OCI-M1 (cell line): ENCODE results near the gene ZFYVE28.
"Not testable (repeated sequence)": the region's sequence is repeated elsewhere in the genome, so short reads cannot be mapped to it uniquely, and the experiment has no call there.

Experiments used
- DNase-seq: peaks from one replicate; lab custom pipeline; 2025; lab: John Stamatoyannopoulos, UW

Gene ZFYVE28

DNA sequence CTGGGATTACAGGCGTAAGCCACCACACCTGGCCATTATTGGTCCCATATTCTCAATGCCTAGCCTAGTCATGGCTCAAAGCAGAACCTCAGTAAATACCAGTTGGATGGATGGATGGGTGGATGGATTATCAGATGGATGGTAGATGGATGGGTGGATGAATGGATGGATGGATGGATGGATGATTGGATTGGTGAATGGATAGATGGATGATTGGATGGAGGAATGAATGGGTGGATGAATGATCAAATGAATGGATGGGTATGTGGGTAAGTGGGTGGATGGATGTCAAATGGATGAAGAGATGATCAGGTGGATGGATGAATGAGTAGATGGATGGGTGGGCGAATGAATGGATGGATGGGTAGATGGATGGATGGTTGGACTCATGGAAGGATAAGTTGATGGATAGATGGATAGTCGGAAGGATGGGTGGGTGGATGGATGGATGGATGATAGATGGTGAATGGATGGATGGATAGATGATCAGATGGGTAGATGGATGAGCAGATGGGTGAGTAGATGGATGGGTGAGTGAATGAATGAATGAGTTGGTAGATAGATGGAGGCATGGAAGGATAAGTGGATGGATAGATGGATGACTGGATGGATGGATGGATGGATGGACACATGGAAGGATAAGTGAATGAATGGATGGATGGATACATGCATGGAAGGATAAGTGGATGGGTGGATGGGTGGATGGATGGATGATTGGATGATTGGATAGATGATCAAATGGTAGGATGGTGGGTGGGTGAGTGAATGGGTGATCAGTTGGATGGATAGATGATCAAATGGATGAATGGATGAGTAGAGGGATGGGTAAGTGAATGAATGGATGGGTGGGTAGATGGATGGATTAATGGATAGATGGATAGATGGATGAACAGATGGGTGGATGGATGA lies 28.5 kb upstream of the ZFYVE28 start:
- no peak for DNase-seq

DNA sequence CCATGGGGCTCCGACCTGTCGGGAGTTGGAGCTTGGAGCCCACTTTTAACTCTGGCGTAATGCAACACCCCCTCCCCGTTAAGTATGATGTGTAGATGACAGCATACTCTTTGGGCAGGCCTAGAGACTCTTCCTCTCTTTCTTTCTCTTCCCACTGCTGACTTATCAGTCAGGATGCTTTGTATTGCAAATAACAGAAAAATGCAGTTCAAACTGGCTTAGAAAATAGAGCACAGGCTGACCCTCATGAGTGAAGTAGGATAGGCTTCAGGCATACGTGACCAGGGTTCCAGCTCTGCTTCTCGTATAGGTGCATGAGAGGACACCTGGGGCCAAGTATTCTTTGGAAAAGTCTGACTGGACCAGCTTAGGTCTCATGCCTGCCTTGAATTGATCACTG lies 27.1 kb upstream of the ZFYVE28 start:
- DNase-seq: no peak

DNA sequence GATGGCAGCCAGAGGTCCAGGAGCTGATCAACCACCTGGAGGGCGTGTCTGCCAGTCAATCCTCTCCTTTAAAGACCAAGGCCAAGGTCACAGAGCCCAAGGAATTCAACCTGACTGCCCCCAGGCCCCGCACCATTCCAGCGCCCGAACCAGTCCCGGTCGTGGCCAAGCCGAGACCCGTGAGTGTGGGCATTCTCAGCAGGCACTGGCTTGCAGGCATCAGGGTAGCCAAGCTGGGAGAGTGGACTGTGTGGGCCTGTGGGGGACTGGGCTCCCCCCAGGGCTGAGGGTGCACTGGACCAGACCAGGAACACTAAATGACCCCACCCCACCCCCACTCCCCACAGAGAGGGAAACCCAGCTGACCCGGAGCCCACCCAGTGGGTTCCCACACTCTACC lies 26.7 kb upstream of the ZFYVE28 start:
- DNase-seq: no peak

DNA sequence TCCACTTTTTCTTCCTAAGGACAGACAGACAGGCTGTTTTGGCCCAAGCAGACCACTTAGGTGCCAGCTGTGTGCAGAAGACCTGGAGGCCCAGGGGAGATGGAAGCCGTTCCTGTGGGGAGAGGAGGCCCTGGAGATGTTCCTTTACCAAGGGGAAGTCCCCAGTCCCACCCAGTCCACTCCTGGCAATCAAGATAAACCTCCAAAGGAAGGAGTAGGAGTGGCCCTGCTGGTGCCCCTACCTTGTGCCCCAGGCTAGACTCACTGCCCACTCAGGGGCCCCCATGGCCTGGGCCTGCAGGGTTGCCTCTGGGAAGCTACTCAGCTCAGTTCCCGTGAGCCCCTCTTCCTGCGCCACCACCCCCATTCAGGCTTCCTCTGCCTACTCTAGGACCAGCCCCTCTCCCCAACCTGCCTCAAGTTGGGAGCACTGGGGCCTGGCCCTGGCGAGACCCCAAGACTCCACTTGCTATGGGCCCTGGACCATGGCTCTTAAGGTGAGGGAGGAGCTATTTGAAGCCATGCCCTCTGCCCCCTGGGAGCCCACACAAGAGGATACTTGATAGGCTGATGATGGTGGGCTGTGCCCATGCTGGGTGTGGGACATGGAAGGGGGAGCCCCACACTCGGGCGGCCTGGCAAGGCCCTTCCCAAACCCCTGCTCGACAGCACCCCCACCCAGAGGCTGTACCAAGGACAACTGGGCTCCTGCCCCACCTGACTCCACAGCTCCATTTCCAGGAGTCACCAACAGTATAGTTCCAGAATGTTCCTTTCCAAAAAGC lies 25.7 kb upstream of the ZFYVE28 start:
- DNase-seq: no peak

DNA sequence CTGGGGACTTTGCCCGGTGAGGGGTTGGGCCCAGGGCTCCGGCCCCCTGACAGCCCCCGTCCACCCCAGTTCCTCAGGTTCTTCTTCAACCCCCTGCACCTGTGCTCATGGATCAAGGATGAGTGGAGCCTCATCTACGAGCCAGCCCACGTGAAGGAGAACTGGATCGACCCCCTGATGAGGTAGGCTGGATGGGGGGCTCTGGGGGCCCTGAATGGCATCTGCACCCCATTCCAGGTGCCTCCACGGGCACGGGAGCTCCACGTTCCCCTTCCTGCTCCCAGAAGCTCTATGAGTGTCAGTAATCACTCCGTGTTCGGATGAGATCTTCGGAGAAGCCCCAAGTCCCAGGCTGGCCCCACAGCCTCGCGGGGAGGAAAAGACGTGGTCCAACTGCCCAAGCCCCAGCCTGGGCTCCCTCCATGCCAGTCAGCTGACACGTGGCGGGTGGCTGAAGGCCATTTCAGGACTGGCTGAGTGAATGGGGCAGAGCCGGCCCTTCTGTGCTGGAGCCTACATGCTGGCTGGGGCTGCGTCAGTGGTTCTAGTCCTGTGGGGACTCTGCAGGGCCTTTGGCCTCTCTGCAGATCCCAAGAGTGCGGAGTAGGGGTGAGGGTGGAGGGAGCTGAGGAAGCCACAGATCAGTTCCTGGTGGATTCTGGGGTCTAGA lies 24.8 kb upstream of the ZFYVE28 start:
- no peak for DNase-seq

DNA sequence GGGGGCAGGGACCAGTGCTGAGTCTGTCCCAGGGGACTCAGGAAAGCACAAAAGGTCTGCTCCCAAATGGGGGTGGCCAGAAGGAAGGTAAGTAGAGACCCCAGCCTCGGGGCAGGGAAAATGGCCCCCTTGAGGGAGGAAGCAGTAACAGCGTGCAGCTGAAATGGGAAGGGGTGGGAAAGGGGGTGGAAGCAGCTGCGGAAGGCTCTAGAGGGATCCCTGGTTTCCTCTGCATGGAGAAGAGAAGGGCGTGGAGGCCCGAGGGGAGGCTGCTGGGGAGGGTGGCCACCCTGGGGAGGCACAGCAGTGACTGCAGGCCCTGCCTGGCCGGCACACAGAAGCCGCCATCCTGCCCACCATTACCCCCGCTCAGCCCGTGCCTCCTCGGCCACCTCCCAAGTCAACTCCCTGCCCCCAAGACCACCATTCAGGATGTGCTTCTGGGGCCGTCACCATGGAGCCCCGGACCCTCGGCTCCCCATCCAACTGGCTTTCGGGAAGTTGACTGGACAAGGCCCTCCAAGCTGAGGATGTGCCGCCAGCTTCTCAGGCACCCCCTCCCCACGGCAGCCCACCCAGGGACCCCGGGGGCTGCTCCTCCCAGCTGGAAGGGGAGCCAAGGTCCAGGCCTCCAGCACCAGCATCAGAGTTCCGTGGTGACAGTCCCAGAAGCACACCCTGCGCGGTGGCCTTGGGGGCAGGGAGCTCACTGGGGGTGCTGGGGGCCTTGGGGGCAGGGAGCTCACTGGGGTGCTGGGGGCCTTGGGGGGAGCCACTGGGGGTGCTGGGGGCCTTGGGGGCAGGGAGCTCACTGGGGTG lies 23.9 kb upstream of the ZFYVE28 start:
- DNase-seq: no peak

DNA sequence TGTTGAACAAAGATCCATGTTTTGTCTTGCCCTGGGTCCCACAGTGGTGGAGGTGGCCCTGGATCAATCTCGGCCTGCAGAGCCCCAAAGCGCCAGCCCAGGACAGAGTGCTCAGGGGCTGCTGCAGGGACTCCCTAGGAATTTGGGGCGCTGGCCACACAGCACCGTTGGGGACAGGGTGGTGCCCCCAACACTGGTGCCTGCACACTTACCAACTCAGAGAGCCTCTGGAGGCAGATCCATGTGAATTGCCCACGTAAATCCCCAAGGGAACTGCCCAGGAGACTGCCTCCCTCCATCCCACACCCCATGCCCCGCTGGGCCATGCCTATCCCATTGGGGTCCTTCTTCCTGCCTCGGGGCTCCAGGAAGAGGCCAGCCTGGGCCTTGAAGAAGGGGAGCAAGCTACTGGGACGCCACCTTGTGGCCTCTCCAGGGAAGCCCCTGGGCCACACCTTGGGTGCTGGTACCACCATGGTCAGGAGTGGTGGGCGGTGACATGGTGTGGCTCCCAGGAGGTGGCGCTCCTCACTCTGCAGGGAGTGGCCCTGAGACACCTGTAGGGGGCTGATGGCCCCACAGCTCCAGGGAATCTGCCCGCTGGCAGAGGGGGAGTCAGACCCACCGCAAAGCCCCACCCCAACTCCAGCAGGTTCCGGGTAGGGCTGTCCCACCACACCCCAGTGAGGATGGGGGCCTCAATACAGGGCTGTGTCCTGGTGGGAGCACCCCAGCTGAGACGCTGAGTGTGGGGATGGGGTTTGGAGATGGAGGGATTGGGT lies 23.1 kb upstream of the ZFYVE28 start:
- DNase-seq: peak; percentile 88

DNA sequence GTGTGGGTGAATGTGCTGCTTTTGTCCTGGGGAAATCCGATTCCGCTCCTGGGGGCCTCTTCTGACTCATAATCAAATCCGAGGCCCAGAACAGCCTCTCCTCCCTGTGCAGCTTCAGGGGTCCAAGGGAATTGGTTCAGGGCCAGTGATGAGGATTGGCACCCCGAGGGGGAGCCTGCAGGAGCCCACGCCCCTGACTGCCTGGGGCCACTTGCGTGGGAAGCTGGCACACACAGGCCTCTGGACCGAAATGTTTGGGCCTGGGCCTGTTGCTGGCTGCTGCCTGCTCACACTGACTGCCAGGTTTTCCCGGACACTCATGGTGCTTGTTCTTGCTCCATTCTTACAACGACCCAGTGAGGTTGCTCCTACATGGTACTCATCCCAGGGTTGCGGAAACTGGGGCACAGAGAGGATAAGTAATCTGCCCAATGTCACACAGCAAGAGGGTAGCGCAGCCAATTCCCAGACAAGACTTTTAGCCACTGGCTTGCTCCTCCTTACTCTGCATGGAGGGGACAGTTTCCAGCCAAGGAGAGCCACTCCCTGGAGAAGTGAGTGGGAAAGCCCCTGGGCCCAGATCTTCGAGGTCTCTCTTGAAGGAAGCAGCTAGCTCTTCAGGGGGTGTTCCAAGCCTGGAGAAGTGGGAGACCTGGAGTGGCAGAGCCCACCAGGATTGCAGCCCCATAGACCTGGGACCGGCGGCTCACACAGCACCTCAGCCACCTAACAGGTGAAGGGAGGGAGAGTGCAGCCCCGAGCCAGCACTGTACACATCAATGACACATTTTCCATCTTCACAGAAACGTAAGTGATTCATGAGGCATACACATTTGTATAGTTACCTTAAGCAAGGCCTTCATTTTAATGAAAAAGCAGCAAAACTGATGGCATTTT lies 20.6 kb upstream of the ZFYVE28 start:
- DNase-seq: no peak

DNA sequence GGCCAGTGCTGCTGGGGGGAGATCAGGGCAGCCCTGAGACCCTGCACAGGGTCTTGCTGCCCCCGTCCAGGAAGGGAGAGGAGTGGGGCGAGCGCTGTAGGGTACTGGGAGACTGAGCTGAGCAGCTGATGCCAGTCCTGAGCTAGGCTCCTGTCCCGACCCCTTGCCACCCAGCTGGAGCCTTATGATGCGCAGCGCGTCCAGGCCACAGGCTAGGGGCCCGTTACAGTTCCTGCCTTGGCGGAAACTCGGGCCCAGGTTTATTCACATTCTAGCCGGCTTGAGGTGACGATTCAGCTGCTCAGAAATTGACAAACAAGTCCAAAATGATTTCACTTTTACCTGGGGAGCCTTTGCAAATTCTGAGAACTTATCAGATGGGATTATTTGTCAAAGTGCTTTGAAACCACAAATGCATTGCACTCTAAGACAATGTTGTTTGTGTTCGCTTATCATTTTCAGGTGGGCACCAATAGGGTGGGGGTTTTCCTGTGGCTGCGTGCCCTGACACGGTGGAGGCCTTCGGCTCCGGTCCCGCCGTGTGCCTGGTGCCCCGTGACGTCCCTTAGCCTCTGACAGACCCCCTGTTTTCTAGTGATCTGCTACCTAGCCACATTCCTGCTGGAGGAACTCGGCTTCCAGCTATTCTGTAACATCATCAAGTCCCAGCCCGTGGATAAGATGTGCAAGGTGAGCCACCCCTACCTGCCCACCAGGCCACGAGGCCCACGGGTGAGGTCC lies 19.2 kb upstream of the ZFYVE28 start:
- DNase-seq: no peak

DNA sequence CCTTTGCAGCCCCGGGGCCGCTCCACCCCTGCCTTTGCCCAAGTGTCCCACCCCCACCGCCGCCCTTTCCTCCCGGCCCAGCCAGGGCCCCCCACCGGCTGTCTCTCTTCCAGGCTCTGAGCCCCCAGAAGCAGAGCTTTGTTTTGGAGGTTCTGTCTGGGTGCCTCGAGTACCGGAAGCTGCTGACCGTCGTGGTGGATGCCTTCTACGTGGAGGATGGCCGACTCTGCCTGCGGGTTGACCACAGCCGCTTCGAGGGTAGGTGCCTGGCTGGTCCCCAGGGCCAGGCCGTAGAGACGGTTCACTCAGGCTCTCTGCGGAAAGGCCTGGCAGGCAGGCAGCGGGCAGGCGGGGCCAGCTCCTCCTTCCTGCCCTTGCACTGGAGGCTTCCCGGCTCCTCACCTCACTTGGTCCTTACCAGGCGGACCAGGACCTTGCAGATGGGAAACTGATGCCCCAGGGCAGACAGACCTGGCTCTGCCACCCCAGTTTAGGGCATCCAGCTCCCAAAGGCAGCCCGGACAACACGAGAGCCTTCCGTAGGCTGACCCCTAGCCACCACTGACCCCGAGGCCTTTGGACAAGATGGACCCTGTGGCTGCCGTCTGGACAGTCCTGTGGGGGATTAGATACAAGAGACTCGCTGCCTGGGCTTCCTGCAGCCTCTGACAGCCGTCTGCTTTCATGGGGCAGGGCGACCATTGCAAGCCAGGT lies 18.5 kb upstream of the ZFYVE28 start:
- no peak for DNase-seq

DNA sequence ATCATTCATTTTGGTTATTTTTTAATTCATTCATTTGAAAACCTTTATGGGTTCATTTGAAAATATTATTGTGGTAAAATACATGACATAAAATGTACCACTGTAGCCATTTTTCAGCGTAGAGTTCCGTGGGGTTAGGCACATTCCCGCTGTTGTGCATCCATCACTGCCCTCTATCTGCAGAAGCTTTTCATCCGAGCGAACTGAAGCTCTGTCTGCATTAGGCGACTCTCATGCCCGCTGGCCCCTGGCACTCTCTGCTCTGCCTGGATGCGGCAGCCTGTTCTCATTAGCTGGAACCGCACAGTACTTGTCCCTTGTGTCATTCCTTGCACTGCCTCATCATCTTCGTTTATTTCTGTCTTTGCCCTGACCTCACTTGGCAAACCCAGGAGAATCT lies 17.9 kb upstream of the ZFYVE28 start:
- peak; percentile 23 for DNase-seq

DNA sequence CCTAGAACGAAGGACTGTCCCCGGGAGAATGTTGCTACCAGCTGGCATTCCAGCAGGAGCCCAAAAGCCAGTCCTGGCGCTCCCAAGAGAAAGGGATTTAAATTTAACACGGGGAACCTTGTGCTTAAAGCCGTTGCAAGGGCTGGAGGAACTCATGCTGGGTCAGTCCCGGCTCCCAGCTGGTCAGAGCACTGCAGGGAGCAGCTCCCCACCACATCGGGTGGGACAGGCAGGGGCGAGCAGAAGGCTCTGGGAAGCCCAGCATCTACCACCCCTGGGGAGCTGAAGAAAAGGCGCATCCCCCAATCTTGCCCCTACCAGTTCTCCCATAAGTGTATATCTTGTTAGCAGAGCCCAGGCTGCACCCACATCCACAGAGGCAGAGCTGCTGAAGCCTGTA lies 16.0 kb upstream of the ZFYVE28 start:
- no peak for DNase-seq

DNA sequence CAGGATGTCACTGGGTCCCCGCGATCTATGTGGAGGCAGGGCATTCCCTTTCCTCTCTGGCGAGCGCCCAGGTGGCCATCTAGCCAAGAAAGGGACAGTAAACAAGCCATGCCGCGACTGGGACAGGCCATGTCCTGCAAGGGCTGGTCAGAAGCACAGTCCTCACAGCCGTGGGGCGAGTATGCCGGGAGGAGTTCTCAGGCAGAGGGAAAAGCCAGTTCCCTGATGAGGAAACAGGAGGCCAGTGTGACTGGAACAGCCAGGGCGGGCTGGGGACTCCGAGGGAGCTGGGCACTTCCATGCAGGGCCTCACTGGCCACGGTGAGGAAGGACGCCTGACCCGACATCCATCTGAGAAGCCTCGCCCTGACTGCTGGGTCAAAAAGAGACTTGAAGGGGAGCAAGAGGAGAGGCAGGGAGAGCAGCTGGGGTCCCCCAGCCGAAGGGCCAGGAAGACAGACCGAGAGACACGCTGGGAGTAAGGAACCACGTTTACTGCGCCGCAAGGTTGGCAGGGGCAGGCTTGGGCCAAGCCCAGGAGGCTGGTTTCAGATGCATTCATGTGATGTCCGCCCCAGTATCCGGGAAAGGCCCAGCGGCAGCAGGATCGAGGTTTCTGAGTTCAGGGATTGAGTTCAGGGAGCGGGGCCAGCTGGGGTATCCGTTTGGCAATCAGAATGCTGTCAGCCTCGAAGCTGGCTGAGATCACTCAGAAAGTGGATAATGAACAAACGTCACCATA lies 15.3 kb upstream of the ZFYVE28 start:
- no peak for DNase-seq

DNA sequence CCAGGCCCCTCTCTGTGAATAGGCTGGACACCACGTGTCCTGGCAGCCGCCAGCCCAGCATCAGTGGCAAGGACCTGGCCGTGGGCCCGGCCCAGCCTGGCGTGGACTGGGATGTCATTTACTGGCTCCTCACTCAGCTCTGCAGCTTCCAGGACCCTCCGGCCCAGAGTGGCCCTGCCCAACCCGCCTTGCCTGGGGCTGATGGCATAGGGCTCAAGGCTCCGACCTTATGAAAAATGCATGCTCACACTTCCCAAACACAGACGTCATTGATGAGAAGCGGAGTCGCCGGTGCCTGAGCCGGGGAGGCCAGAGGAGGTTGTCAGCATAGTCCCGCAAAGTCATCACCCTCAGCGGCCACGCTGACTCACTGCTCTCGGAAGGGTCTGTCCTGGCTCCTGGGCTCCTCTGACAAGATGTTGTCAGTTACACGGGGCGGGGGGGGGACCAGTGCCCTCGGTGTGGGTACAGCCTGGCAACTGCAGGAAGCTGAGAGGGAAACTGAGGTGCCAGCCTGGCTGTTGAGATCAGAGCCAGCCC lies 14.6 kb upstream of the ZFYVE28 start:
- DNase-seq: peak; percentile 47

DNA sequence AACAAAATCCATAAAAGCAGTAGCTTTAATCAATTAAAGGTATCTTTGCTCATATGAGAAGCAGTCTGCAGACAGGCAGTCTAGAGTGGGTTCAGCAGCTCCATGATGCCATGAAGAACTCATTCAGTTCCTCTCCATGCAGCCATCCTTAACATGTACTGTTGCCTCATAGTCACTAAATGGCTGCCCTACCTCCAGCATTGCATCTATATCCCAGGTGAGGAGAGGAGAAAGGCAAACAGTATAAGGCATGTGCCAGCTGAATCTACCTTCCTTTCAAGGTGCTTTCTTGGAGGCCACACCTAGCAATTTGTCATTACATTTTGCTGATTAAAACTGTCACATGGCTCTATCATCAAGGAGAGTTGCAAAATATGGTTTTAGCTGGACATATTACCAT lies 13.6 kb upstream of the ZFYVE28 start:
- DNase-seq: no peak

DNA sequence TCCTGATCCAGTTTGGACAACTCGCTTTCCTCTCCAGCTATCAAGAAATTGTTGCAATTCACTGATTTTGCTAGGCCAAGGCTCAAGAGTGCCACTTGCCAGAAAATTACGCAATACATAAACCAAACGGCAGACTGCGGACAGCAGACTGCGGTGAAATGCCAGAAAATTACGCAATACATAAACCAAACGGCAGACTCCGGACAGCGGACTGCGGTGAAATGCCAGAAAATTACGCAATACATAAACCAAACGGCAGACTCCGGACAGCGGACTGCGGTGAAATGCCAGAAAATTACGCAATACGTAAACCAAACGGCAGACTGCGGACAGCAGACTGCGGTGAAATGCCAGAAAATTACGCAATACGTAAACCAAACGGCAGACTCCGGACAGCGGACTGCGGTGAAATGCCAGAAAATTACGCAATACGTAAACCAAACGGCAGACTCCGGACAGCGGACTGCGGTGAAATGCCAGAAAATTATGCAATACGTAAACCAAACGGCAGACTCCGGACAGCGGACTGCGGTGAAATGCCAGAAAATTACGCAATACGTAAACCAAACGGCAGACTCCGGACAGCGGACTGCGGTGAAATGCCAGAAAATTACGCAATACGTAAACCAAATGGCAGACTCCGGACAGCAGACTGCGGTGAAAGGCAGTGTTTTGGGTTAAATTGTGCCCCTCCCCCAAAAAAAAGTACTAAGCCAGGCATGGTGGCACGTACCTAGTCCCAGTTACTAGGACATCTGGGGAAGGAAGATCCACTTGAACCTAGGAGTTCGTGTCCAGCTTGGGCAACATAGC lies 11.7 kb upstream of the ZFYVE28 start:
- not testable (repeated sequence) for DNase-seq
